Tongue (tissue), 2 donors: Measurements from ENCODE around the gene EDRF1. TPM values are rescaled to one million over a fixed set of nuclear protein-coding genes. Genes with fewer than 3 reads are reported as not detected.
A peak's percentile ranks its signal among the peaks of the same experiment; 100 is the strongest.
"Not testable (repeated sequence)": the region's sequence is repeated elsewhere in the genome, so short reads cannot be mapped to it uniquely, and the experiment has no call there.

Experiments used
- DNase-seq: peaks from one replicate; pipeline ENCODE4 v3.0.0-alpha.2; 2015
- total RNA-seq: library from RNA; depleted of rRNA; stranded (reverse); fragments of >200 nt; gene quantifications from one replicate; pipeline ENCODE4 v1.2.3, GENCODE V29; 2014

The EDRF1 gene
- total RNA-seq, 1 donor from 2014 or later: 31.8 TPM

DNA sequence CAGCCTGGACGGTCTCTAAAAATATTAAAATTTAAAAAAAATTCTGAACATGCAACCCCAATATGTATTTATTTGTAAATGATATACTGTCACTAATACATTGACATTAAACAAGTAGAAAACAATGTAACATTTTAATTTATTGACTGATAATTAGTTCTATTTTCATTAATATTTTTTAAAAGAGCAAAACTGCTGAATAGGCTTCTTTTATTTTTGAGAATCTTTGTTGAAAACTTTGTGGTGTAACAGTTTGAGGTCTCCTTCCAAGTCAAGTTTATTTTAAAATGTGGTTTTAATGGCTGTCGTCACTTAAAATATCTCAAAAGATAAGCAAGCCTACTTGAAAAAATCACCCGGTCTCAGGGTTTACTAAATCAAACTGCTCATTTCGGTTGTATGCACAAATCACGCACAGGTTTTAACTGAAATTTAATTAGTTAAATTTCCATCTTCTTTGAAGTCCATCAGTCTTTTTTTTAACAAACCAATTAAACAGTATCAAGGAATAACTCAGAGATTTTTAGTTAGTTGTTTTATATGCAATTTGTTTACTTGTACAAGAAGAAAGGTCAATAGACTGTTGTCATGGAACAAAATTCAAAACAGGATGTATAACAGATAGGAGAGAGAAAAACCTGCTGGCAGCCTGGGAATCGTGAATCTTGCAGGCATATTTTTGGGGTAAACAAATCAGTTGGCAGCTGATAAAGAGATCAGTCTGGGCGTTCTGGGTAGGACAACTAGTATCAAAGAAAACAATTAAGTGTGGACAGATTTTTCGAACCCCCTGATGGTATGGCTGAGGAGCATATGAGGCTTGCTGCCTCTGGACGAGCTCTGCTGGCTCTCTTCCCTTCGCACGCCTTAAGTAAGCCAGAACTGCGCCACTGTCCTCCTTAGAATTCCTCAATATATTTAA, 9.7 kb upstream of the EDRF1 start:
- no peak for DNase-seq

- no peak for DNase-seq
These were observed 8.3 kb upstream of the EDRF1 start for GRCh38 chr10:125711110-125711750.

- not testable (repeated sequence) for DNase-seq
These were observed 4.8 kb upstream of the EDRF1 start for GRCh38 chr10:125714728-125715127.

- no peak for DNase-seq
These were observed 483 bp downstream of the EDRF1 start for GRCh38 chr10:125720002-125720382.

GRCh38 chr10:125721035-125721434, 1.5 kb downstream of the EDRF1 start:
- no peak for DNase-seq

DNA sequence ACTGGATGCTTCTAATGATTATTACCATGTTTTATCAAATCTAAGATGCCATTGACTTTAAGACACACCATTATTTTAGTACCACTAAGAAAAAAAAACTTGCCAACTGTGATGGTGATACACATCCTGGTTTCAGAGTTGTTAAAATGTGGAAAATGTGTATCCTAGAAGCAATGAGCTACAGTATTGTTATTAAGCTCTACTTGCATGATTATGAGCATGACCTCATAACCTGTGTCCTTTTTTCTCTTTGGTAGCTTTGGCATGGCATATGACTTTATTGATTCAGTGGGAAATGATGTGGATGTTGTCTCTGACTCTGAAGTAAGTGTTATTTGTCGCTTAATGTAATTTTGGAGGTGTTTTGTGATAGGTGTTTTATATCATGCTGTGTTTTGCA, 3.3 kb downstream of the EDRF1 start:
- no peak for DNase-seq

GRCh38 chr10:125726914-125727313, 7.4 kb downstream of the EDRF1 start:
- no peak for DNase-seq

DNA sequence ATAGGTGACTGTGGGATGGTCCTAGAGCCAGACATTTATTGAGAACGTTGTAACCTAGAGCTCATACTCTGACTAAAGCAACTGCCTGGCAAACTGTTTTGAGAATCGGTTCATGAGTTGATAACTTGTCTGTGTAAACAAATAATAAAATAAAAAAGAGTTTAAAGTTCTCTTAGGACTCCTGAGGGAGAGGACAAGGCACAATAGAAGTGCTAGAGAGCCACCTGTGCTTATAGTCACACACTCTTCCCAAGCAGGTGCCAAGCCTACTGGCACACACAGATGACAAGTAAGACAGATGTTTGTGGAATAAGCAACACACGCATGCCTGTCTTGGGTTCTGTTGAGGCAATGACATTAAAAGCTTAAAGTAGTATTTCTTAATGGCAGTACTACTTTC, 7.9 kb downstream of the EDRF1 start:
- no peak for DNase-seq

DNA sequence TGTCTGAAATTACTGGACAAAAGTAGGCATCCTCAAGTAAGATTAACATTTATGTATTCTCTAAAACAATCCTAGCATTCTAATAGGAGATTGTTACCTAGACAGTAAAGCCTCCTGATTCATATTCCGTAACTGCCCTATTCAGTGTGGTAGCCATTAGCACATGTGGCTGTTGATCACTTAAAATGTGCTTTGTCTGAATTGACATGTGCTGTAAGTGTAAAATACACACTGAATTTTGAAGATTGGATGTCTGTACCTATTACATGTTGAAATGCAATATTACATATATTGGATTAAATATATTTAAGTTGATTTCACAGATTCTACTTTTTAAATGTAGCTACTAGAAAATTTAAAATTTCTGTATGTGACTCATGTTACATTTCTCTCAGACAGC, 14.6 kb downstream of the EDRF1 start:
- DNase-seq: no peak

GRCh38 chr10:125734823-125735222, 15.3 kb downstream of the EDRF1 start:
- no peak for DNase-seq

DNA sequence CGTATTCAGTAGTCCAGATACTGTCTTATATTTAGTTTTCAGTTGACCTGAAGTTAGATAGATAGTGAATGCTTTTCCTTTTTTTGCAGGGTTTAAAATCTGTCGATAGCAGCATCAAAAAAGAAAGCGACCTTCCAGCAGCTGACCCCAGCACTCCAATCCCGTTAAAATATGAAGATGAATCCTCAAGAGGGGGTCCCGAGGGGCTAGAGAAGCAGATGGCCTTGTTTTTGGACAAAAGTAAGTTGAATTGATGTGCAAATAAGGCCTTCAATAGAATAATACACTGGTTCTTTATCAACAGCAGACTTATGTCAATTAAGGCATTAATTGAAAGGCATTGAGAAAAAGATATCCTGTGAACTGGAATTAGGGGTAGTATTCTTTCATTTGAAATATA, 18.7 kb downstream of the EDRF1 start:
- DNase-seq: no peak

DNA sequence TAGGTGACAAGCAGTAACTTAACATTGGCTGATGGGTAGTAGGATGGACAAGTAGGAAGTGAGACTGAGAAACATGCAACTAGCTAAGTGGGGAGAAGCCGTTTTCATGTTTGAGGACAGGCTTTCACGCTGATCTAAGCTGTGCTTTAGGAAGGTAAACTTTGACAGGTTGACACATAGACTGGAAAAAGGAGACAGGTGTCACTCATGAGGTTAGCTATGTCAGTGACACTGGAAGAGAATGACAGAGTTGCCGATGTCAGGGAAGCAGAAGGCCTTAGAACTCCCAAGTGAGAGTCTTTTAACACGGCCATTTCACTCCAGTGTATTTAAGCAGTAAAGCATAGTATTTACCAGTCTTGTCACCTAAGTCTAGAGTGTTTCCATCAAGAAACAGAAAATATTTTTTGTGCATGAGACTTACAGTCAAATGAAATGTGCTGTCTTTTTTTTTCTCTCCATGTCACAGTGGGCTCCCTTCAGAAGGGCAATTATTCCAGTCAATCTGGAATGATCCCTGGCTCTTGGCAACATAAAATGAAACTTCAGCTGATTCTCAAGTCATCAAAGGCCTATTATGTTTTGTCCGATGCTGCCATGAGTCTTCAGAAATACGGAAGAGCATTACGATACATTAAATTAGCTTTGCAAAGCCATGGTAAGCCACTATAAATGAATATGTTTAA, 20.6 kb downstream of the EDRF1 start:
- no peak for DNase-seq

GRCh38 chr10:125742465-125742864, 23.0 kb downstream of the EDRF1 start:
- DNase-seq: peak; percentile 24

DNA sequence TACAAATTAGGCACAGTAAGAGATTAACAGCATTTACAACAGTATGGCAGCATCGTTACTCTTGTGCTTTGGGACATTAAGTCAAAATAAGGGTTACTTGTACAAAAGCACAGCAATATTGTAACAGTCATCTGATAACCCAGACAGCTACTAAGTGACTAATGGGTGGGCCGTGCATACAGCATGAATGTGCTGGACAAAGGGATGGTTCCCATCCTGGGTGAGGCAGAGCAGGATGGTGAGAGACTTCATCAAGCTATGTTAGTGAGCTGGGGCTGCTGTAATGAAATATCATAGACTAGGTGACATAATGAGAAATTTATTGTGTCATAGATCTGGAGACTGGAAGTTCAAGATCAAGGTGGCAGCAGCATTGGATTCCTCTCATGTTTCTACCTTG, 25.4 kb downstream of the EDRF1 start:
- DNase-seq: no peak

GRCh38 chr10:125747417-125747816, 27.9 kb downstream of the EDRF1 start:
- DNase-seq: no peak

- no peak for DNase-seq
These were observed 36.7 kb downstream of the EDRF1 start for GRCh38 chr10:125756196-125756595.

DNA sequence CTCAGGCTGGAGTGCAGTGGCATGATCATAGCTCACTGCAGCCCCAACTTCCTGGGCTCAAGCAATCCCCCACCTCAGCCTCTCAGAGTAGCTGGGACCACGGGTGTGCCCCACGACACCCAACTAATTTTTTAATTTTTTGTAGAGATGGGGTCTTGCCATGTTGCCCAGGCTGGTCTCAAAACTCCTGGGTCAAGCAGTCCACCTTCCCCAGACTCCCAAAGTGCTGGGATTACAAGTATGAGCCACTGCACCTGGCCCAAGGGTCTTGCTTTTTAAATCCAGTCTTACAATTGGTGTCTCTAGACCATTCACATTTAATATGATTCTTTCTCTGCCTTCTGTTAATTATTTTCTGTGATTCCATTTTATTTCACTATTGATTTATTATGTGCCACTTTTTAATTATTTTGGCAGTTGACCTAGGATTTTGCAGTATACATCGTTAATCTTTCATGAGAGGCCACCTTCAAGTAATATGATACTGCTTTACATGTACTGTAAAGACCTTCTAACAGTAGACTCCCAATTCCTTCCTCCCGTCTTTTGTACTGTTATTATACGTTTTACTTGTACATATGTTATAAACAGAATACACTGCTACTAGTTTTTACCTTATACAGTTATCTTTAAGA, 37.5 kb downstream of the EDRF1 start:
- DNase-seq: no peak

- no peak for DNase-seq
These were observed 38.2 kb downstream of the EDRF1 start for GRCh38 chr10:125757742-125758141.

DNA sequence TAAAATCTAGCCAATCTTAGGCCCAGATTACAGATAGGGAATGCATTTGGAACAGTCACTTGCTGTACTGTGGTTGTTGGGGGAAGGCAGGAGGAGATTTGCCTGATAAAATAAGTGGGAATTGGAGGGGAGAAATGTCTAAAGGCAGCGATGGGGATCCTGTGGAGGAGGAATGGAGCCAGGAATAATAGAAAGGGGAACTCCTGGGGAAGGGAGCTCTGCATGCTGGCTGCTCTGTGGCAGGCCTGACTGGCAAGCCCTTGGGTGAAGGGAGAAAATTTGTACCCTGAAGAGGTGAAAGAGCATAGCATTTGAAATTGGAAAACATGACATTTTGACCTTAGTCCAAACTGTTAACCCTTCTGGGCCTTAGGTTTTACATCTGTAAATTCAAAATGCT, 42.5 kb downstream of the EDRF1 start:
- DNase-seq: no peak

DNA sequence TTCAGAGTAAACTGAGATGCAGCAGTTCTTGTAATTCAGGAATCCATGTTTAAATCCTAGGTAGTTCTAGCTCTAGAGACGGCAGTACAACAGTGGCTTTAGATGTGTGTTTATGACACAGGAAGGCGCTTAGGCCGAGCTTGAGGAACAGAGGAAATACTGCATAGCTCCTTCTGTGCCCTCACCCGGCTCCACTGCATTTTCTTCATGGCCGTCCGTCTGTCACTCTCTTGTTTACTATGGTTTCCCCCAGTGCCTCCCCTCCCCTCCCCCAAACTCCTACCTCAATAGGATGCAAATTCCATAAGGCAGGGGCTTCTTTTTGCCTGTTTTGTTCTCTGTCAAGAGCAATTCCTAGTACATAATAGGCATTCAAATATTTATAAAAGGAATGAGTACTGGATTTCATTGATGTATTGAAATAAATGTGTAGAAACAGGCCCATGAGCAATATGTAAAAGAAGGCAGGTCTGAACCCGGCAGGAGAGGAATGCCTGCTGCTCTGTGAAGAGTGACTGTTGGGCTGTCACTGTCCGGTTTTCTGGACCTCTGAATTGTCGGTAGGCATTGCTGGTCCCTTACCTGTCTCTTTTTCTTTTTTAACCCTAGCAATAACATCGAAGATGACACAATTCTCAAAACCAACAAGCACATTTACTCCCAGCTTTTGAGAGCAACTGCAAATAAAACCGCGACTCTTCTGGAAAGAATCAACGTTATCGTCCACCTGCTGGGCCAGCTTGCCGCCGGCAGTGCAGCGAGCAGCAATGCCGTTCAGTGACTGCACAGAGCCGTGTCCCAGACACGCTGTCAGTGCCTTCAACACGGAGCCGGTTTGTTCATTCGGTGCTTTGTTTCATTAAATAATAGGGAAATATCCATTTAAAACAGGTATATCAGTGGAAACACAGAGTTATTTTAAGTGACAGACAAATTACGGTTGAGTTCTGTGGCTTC, 43.5 kb downstream of the EDRF1 start:
- no peak for DNase-seq

DNA sequence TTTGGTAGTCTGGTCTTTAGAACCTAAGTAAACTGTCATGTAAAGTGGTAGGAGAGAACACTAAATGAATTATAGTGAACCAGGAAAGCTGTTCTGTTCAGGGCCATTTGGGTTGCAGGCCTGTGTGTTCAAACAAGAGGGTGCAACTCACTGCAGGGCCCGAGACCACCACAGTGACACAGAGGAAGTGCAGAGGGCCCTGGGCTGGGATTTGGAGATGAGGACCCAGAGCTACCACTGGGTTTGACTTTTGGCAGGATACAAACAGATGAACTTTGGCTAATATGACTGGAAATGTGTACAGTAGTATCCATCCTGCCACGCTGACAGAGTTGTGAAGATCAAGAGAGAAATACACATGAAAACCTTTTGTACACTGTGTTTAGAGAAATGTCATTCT, 46.3 kb downstream of the EDRF1 start:
- no peak for DNase-seq

DNA sequence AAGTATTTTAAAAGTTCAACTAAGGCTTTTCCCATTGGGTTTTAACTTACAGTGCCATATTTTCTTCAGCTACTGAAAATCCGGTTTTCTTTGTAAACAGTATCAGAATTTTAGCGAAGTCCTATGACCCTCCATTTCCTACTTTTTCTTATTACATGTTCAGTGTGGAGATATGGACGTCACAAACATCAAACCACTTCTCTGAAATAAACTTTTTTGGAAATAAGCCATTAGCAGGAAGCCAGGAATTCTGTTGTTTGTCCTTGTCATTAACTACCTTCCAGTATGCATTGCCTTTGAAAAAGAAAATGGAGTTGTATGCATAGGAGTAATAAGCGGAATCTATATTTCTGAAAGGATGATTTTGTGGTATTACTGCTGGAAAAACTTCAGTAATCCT, 47.0 kb downstream of the EDRF1 start:
- no peak for DNase-seq
